Measurements from ENCODE around the gene RBM48. TPM values are rescaled to one million over a fixed set of nuclear protein-coding genes. Genes with fewer than 3 reads are reported as not detected.

The RBM48 gene
- polyA plus RNA-seq, 1 donor (not counting 4 experiments of a cell fraction or from before 2014, with no cell fraction given), result 6.3 TPM

- Histone ChIP-seq H4K20me1 (ENCODE audit: control insufficient read depth, extremely low read depth, insufficient read depth, low read length) (no peaks in the 10 kb centered on the region), H3K79me2 (ENCODE audit: control insufficient read depth, insufficient read depth, low read length) (peaks cover 79% of the 10 kb centered on the region), H3K36me3 (ENCODE audit: control insufficient read depth in 2 of 2, extremely low read depth in 1 of 2, insufficient read depth in 2 of 2, low read length in 2 of 2) (peaks cover 10 to 13% of the 10 kb centered on the region in 2 experiments), H3K4me2 (ENCODE audit: control insufficient read depth, extremely low read depth, insufficient read depth, low read depth, low read length) (no peak overlapping the region), H3K4me3 (ENCODE audit: control insufficient read depth in 2 of 3, extremely low read depth in 1 of 3, insufficient read depth in 2 of 3, low read depth in 1 of 3, low read length in 3 of 3) (no peak overlapping the region), H3K9me3 (ENCODE audit: control insufficient read depth, low read depth, low read length) (no peaks in the 10 kb centered on the region), H2AFZ (ENCODE audit: control insufficient read depth, low read length) (no peak overlapping the region), H3K9ac (ENCODE audit: control insufficient read depth, extremely low read depth, insufficient read depth, low read length) (no peak overlapping the region), H3K27ac (ENCODE audit: control insufficient read depth, insufficient read depth, low read length) (no peak overlapping the region), H3K27me3 (ENCODE audit: control insufficient read depth, extremely low read depth, insufficient read depth, low read length) (no peaks in the 10 kb centered on the region), H3K4me1 (ENCODE audit: control insufficient read depth, extremely low read depth, insufficient read depth, low read length) (peaks cover 8% of the 10 kb centered on the region), H3K9me1 (ENCODE audit: control insufficient read depth, extremely low read depth, insufficient read depth, low read length) (no peaks in the 10 kb centered on the region)
- dilution Hi-C loops (cut with MboI; ENCODE audit: extremely low pct_ligation_motif_present, low sequenced_read_pairs), result no loop called here
- FAIRE-seq (no peak), DNase-seq (ENCODE audit: low read depth, low spot score) (no peak)
- no peak for TF ChIP-seq EZH2 (IDR thresholded peaks at IDR 0.05; ENCODE audit: low read length)
- no peak for TF ChIP-seq CTCF (optimal IDR thresholded peaks at IDR 0.05 in 1 of 3, IDR thresholded peaks at IDR 0.05 in 1 of 3, conservative IDR thresholded peaks at IDR 0.05 in 1 of 3; ENCODE audit: extremely low read depth in 1 of 3, insufficient read depth in 2 of 3, low read length in 3 of 3)
These were observed 54.4 kb downstream of the RBM48 start for GRCh38 chr7:92582948-92583347.

- Histone ChIP-seq H3K27ac (ENCODE audit: control insufficient read depth, insufficient read depth, low read length) (no peak overlapping the region), H4K20me1 (ENCODE audit: control insufficient read depth, extremely low read depth, insufficient read depth, low read length) (peaks cover 11% of the 10 kb centered on the region), H3K79me2 (ENCODE audit: control insufficient read depth, insufficient read depth, low read length) (peaks cover 96% of the 10 kb centered on the region), H3K9me3 (ENCODE audit: control insufficient read depth, low read depth, low read length) (no peaks in the 10 kb centered on the region), H3K4me2 (ENCODE audit: control insufficient read depth, extremely low read depth, insufficient read depth, low read depth, low read length) (no peak overlapping the region), H3K27me3 (ENCODE audit: control insufficient read depth, extremely low read depth, insufficient read depth, low read length) (no peaks in the 10 kb centered on the region), H3K4me1 (ENCODE audit: control insufficient read depth, extremely low read depth, insufficient read depth, low read length) (peaks cover 19% of the 10 kb centered on the region), H2AFZ (ENCODE audit: control insufficient read depth, low read length) (no peak overlapping the region), H3K36me3 (ENCODE audit: control insufficient read depth in 2 of 2, extremely low read depth in 1 of 2, insufficient read depth in 2 of 2, low read length in 2 of 2) (peaks cover 5 to 9% of the 10 kb centered on the region in 2 experiments), H3K9me1 (ENCODE audit: control insufficient read depth, extremely low read depth, insufficient read depth, low read length) (no peaks in the 10 kb centered on the region), H3K9ac (ENCODE audit: control insufficient read depth, extremely low read depth, insufficient read depth, low read length) (no peak overlapping the region), H3K4me3 (ENCODE audit: control insufficient read depth in 2 of 3, extremely low read depth in 1 of 3, insufficient read depth in 2 of 3, low read depth in 1 of 3, low read length in 3 of 3) (no peak overlapping the region)
- no peak for TF ChIP-seq EZH2 (IDR thresholded peaks at IDR 0.05; ENCODE audit: low read length)
- dilution Hi-C loops (cut with MboI; ENCODE audit: extremely low pct_ligation_motif_present, low sequenced_read_pairs), result no loop called here
- FAIRE-seq (no peak), DNase-seq (ENCODE audit: low read depth, low spot score) (no peak)
These were observed 56.4 kb downstream of the RBM48 start for GRCh38 chr7:92584953-92585352.

DNA sequence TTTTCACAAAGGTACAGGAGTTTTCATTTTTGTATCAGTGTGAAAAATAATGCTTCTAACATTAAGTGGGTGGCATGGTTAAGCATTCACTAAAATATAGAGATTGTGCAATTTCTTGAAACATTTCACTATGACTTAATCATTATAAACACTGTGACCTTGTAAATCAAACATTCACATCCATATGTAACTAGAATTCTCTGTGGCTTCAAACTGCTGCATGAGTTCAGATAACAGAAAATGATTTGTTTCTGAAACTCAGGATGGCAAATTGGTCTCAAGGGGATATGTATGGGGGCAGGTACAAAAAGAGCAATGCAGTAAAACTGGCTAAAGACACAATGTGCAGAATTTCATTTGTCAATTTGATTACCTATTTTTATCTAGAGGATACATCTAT lies 57.8 kb downstream of the RBM48 start:
- dilution Hi-C loops (cut with MboI; ENCODE audit: extremely low pct_ligation_motif_present, low sequenced_read_pairs), result no loop called here
- DNase-seq (ENCODE audit: low read depth, low spot score), result no peak
- no peak overlapping the region for H3K9ac ChIP-seq (ENCODE audit: control insufficient read depth, extremely low read depth, insufficient read depth, low read length)
- no peak overlapping the region for H2AFZ ChIP-seq (ENCODE audit: control insufficient read depth, low read length)
- no peaks in the 10 kb centered on the region for H3K27me3 ChIP-seq (ENCODE audit: control insufficient read depth, extremely low read depth, insufficient read depth, low read length)
- H3K9me3 ChIP-seq (ENCODE audit: control insufficient read depth, low read depth, low read length), result no peaks in the 10 kb centered on the region
- no peaks in the 10 kb centered on the region for H3K9me1 ChIP-seq (ENCODE audit: control insufficient read depth, extremely low read depth, insufficient read depth, low read length)
- H3K4me3 ChIP-seq (ENCODE audit: control insufficient read depth in 2 of 3, extremely low read depth in 1 of 3, insufficient read depth in 2 of 3, low read depth in 1 of 3, low read length in 3 of 3), result no peak overlapping the region
- no peak for FAIRE-seq
- H3K79me2 ChIP-seq (ENCODE audit: control insufficient read depth, insufficient read depth, low read length), result peaks cover 86% of the 10 kb centered on the region
- TF ChIP-seq CTCF (optimal IDR thresholded peaks at IDR 0.05 in 1 of 3, IDR thresholded peaks at IDR 0.05 in 1 of 3, conservative IDR thresholded peaks at IDR 0.05 in 1 of 3; ENCODE audit: extremely low read depth in 1 of 3, insufficient read depth in 2 of 3, low read length in 3 of 3) (no peak), EZH2 (IDR thresholded peaks at IDR 0.05; ENCODE audit: low read length) (no peak)
- H3K4me1 ChIP-seq (ENCODE audit: control insufficient read depth, extremely low read depth, insufficient read depth, low read length), result peaks cover 22% of the 10 kb centered on the region
- H3K27ac ChIP-seq (ENCODE audit: control insufficient read depth, insufficient read depth, low read length), result no peak overlapping the region
- peaks cover 11% of the 10 kb centered on the region for H4K20me1 ChIP-seq (ENCODE audit: control insufficient read depth, extremely low read depth, insufficient read depth, low read length)
- H3K4me2 ChIP-seq (ENCODE audit: control insufficient read depth, extremely low read depth, insufficient read depth, low read depth, low read length), result no peak overlapping the region
- H3K36me3 ChIP-seq (ENCODE audit: control insufficient read depth in 2 of 2, extremely low read depth in 1 of 2, insufficient read depth in 2 of 2, low read length in 2 of 2), result peaks cover 3 to 4% of the 10 kb centered on the region in 2 experiments
